Measurements from ENCODE around the gene PACSIN2. TPM values are rescaled to one million over a fixed set of nuclear protein-coding genes. Genes with fewer than 3 reads are reported as not detected.

The PACSIN2 gene
- total RNA-seq, 4 donors from 2014 or later = 75.4 to 90.1 (median 87.9) TPM

DNA sequence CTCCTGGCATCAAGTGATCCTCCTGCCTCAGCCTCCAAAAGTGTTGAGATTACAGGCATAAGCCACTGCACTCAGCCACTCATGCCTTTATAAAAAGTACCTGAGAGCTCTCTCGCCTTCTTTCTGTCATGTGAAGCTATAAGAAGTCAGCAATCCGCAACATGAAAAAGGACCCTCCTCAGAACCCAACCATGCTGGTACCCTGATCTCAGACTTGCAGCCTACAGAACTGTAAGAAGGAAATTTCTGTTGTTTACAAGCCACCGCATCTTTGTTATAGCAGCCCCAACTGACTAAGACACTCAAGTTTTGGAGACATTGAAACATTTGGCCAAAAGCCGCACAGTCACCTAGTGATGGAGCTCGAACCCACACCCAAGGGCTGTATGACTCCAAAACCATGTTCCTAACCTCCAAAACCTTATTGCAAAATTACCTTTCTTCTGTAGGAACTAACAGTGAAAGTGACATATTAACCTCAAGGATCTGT lies 8.9 kb downstream of the PACSIN2 start:
- H3K4me1 ChIP-seq = peaks cover 53 to 77% of the 10 kb centered on the region in 2 donors
- no peak overlapping the region for H3K4me3 ChIP-seq (replicated peaks in 1 of 3)
- H3K9me3 ChIP-seq = no peaks in the 10 kb centered on the region
- no peak for DNase-seq
- intact Hi-C loops (cut with DNase I) = no loop called here
- TF ChIP-seq CTCF (IDR thresholded peaks at IDR 0.05) (no peak), POLR2A (IDR thresholded peaks at IDR 0.05) (no peak)
- H3K36me3 ChIP-seq = no peaks in the 10 kb centered on the region
- 97 to 100% methylated on average over 5 of the region's 5 CpGs for WGBS, 2 donors
- H3K27ac ChIP-seq = peak overlapping the region in 2 of 3 donors; percentile 76 to 78
- no peaks in the 10 kb centered on the region for H3K27me3 ChIP-seq

DNA sequence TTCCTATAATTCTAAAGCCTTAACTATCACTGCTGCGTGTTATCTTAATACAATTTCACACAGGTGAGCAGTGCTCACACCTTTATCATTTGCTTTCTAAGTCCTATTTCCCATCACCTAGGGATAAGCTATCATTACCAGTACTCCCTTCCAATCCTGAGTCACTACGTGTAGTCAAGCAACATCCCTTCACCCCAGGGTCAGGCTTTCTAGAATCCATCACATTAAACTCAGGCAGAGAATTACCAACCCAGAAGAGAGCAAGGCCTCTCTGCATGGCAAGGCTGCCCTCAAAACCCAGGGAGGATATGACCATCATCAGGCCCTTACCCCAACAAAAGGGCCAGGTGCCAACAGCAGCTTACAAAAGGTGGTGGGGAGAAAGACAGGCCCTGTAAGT lies 9.8 kb downstream of the PACSIN2 start:
- WGBS, 2 donors = 82 to 91% methylated on average over 2 of the region's 2 CpGs
- no peak overlapping the region for H3K27ac ChIP-seq
- no peaks in the 10 kb centered on the region for H3K9me3 ChIP-seq
- intact Hi-C loops (cut with DNase I) = no loop called here
- peaks cover 49 to 79% of the 10 kb centered on the region in 2 donors for H3K4me1 ChIP-seq
- no peaks in the 10 kb centered on the region for H3K27me3 ChIP-seq
- no peaks in the 10 kb centered on the region for H3K36me3 ChIP-seq
- no peak for TF ChIP-seq CTCF (IDR thresholded peaks at IDR 0.05)
- TF ChIP-seq POLR2A (IDR thresholded peaks at IDR 0.05) = no peak
- H3K4me3 ChIP-seq (replicated peaks in 1 of 3) = no peak overlapping the region
- DNase-seq = no peak

GRCh38 chr22:43004362-43005035 lies 10.4 kb downstream of the PACSIN2 start:
- no peak overlapping the region for H3K4me3 ChIP-seq (replicated peaks in 1 of 3)
- no peaks in the 10 kb centered on the region for H3K27me3 ChIP-seq
- H3K27ac ChIP-seq = no peak overlapping the region
- 64 to 91% methylated on average over 12 to 13 of the region's 13 CpGs for WGBS, 2 donors
- intact Hi-C loops (cut with DNase I) = no loop called here
- H3K9me3 ChIP-seq = no peaks in the 10 kb centered on the region
- H3K36me3 ChIP-seq = no peaks in the 10 kb centered on the region
- DNase-seq = no peak
- TF ChIP-seq CTCF (IDR thresholded peaks at IDR 0.05) (no peak), POLR2A (IDR thresholded peaks at IDR 0.05) (no peak)
- H3K4me1 ChIP-seq = peaks cover 48 to 79% of the 10 kb centered on the region in 2 donors

GRCh38 chr22:43002202-43002586 lies 12.8 kb downstream of the PACSIN2 start:
- Histone ChIP-seq H3K27ac (peak overlapping the region in 2 of 3 donors; percentile 49 to 72), H3K9me3 (no peaks in the 10 kb centered on the region), H3K27me3 (no peaks in the 10 kb centered on the region), H3K36me3 (no peaks in the 10 kb centered on the region), H3K4me1 (peaks cover 31 to 68% of the 10 kb centered on the region in 2 donors), H3K4me3 (replicated peaks in 1 of 3) (no peak overlapping the region)
- TF ChIP-seq CTCF (IDR thresholded peaks at IDR 0.05) = no peak
- no peak for TF ChIP-seq POLR2A (IDR thresholded peaks at IDR 0.05)
- DNase-seq = no peak
- 55 to 59% methylated on average over 5 of the region's 5 CpGs for WGBS, 2 donors
- intact Hi-C loops (cut with DNase I) = no loop called here

All from thyroid gland (tissue), 4 donors.